ENCODE results near the gene FADS1. TPM values are rescaled to one million over a fixed set of nuclear protein-coding genes. Genes with fewer than 3 reads are reported as not detected.

FADS1 gene
- total and polyA plus RNA-seq, 2 experiments from 2014 or later: 74.9 to 119 TPM

DNA sequence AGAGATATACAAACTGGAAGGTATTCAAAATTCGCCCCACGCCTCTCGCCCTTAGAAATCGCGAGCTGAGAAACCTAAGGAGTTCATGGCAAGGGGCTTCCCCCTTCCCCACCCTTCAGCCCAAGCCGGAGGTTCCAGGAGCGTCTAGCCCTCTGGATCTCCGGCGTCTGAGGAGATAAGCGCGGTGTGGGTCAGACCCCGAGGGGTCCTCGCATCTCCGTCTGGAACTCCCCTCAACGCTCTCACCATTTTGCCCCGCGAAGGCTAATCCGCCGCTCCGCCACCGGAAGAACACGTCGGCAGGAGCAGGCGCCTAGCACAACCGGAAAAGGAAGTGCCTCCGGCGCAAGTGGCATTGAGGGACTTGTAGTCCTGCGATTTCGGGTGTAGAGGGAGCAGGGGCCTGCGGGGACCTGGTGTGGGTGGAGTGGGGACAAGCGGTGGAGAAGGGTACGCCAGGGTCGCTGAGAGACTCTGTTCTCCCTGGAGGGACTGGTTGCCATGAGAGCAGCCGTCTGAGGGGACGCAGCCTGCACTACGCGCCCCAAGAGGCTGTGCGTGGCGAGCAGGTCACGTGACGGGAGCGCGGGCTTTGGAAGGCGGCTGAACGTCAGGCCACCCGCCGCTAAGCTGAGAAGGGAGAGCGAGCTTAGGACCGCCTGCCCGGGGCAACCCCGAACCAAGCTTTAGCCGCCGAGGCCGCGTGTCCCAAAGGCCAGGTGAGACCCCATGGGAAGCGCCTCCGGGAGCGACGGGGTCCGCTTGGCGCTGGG is 24.3 kb downstream of the FADS1 start, which contains the start of the genes FEN1 and TMEM258:
TSS of gene FEN1 (plus strand) at position 602 of the 773 bp plus-strand sequence. CDS start 2,451 bp downstream, outside the sequence.
TSS of gene TMEM258 (minus strand) at position 290 of the 773 bp plus-strand sequence. CDS start at position 249, 41 bp downstream.
- Histone ChIP-seq H3K4me3 (peak within 1 kb of the TSS; percentile 82), H3K4me1 (ENCODE audit: insufficient read depth) (0 out of 2 replicates have a peak, but pooled peaks cover 5% of the 10 kb centered on the region), H3K27ac (ENCODE audit: low read depth) (peak within 1 kb of the TSS; percentile 92), H3K79me2 (replicated peaks; ENCODE audit: insufficient read depth) (peaks cover 46% of the 10 kb centered on the region), H2AFZ (peak within 1 kb of the TSS; percentile 87), H4K20me1 (replicated peaks; ENCODE audit: insufficient read depth) (peaks cover 9% of the 10 kb centered on the region), H3K9me2 (ENCODE audit: insufficient read depth) (no peaks in the 10 kb centered on the region), H3F3A (replicated peaks; ENCODE audit: low read depth) (peaks cover 17% of the 10 kb centered on the region; the same call in 1 of the 2 replicates), H3K36me3 (ENCODE audit: insufficient read depth) (peaks cover 7% of the 10 kb centered on the region), H3K4me2 (peak within 1 kb of the TSS; percentile 87), H3K27me3 (ENCODE audit: insufficient read depth) (no peaks in the 10 kb centered on the region)
- TF ChIP-seq ETS1 (IDR thresholded peaks at IDR 0.05) (peak; percentile 92), CREB1 (CRISPR knock-in tag; IDR thresholded peaks at IDR 0.05; ENCODE audit: low read depth) (peak; percentile 53; the same call in 1 of the 2 replicates), EZH2 (IDR thresholded peaks at IDR 0.05; ENCODE audit: low read depth, unreplicated experiment) (no peak), ZNF331 (CRISPR knock-in tag; IDR thresholded peaks at IDR 0.05; ENCODE audit: low read depth) (no peak), POLR2AphosphoS5 (IDR thresholded peaks at IDR 0.05; ENCODE audit: low read depth) (peak; percentile 71)
- ATAC-seq: peak; percentile 89
- Mint-ChIP-seq H3K4me3 (peak within 1 kb of the TSS; percentile 91), H3K4me1 (peaks cover 17% of the 10 kb centered on the region), H3K9me3 (no peaks in the 10 kb centered on the region), H3K36me3 (ENCODE audit: low read depth) (peaks cover 73% of the 10 kb centered on the region), H3K27me3 (ENCODE audit: insufficient read depth, low read depth, poor library complexity) (peaks cover 9% of the 10 kb centered on the region), H3K27ac (peak within 1 kb of the TSS; percentile 100)
- peak; percentile 94 for DNase-seq (ENCODE audit: low spot score)

GRCh38 chr11:61791737-61792309 is 25.0 kb downstream of the FADS1 start:
- H3K4me1 Mint-ChIP-seq: peaks cover 12% of the 10 kb centered on the region
- peak overlapping the region; percentile 87; the same call in 1 of the 2 replicates for H2AFZ ChIP-seq
- no peaks in the 10 kb centered on the region for H3K9me3 Mint-ChIP-seq
- 0 out of 2 replicates have a peak, but pooled peaks cover 5% of the 10 kb centered on the region for H3K4me1 ChIP-seq (ENCODE audit: insufficient read depth)
- H3K27me3 ChIP-seq (ENCODE audit: insufficient read depth): no peaks in the 10 kb centered on the region
- peaks cover 17% of the 10 kb centered on the region; the same call in 1 of the 2 replicates for H3F3A ChIP-seq (replicated peaks; ENCODE audit: low read depth)
- H3K9me2 ChIP-seq (ENCODE audit: insufficient read depth): no peaks in the 10 kb centered on the region
- DNase-seq (ENCODE audit: low spot score): peak; percentile 80
- H3K4me3 ChIP-seq: peak overlapping the region; percentile 82
- peak overlapping the region; percentile 87 for H3K4me2 ChIP-seq
- H3K27ac ChIP-seq (ENCODE audit: low read depth): peak overlapping the region; percentile 92
- ATAC-seq: peak; percentile 53
- H3K27me3 Mint-ChIP-seq (ENCODE audit: insufficient read depth, low read depth, poor library complexity): peaks cover 9% of the 10 kb centered on the region
- no peak for TF ChIP-seq ZNF331 (CRISPR knock-in tag; IDR thresholded peaks at IDR 0.05; ENCODE audit: low read depth)
- TF ChIP-seq STAT1 (IDR thresholded peaks at IDR 0.05; ENCODE audit: unreplicated experiment): no peak
- TF ChIP-seq, protein P1, sequence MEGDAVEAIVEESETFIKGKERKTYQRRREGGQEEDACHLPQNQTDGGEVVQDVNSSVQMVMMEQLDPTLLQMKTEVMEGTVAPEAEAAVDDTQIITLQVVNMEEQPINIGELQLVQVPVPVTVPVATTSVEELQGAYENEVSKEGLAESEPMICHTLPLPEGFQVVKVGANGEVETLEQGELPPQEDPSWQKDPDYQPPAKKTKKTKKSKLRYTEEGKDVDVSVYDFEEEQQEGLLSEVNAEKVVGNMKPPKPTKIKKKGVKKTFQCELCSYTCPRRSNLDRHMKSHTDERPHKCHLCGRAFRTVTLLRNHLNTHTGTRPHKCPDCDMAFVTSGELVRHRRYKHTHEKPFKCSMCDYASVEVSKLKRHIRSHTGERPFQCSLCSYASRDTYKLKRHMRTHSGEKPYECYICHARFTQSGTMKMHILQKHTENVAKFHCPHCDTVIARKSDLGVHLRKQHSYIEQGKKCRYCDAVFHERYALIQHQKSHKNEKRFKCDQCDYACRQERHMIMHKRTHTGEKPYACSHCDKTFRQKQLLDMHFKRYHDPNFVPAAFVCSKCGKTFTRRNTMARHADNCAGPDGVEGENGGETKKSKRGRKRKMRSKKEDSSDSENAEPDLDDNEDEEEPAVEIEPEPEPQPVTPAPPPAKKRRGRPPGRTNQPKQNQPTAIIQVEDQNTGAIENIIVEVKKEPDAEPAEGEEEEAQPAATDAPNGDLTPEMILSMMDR (conservative IDR thresholded peaks at IDR 0.05; ENCODE audit: low read depth in 2 of 2): peak in 1 of 2 experiments; percentile 8; a peak in 1 of 4 replicates
- peak; percentile 65 for TF ChIP-seq CREB1 (CRISPR knock-in tag; IDR thresholded peaks at IDR 0.05; ENCODE audit: low read depth)
- peaks cover 12% of the 10 kb centered on the region for H3K36me3 ChIP-seq (ENCODE audit: insufficient read depth)
- peak overlapping the region; percentile 100 for H3K27ac Mint-ChIP-seq
- peaks cover 72% of the 10 kb centered on the region for H3K36me3 Mint-ChIP-seq (ENCODE audit: low read depth)
- peaks cover 46% of the 10 kb centered on the region for H3K79me2 ChIP-seq (replicated peaks; ENCODE audit: insufficient read depth)
- peaks cover 16% of the 10 kb centered on the region for H4K20me1 ChIP-seq (replicated peaks; ENCODE audit: insufficient read depth)
- H3K4me3 Mint-ChIP-seq: peak overlapping the region; percentile 91
